ENCODE data around the gene LDLRAD3.

- TF ChIP-seq CTCF (IDR thresholded peaks at IDR 0.05) (no peak), EP300 (IDR thresholded peaks at IDR 0.05) (no peak), POLR2A (IDR thresholded peaks at IDR 0.05) (no peak), POLR2AphosphoS5 (IDR thresholded peaks at IDR 0.05) (no peak)
These were observed 104.8 kb downstream of the LDLRAD3 start for GRCh38 chr11:36048496-36049247.

All from suprapubic skin (tissue), 4 donors.